GM23248 (cell line): ENCODE data around the gene MR1. TPM values are rescaled to one million over a fixed set of nuclear protein-coding genes. Genes with fewer than 3 reads are reported as not detected.
A peak's percentile ranks its signal among the peaks of the same experiment; 100 is the strongest.
"Not testable (repeated sequence)": the region's sequence is repeated elsewhere in the genome, so short reads cannot be mapped to it uniquely, and the experiment has no call there.

Experiments used
- DNase-seq: peaks from one replicate; pipeline ENCODE4 v3.0.0-alpha.2; 2015
- H2AFZ ChIP-seq: fragments of 200-600 bp; sonication (generic); 2 replicates; pipeline ENCODE4 v1.6.1; 2016; ENCODE audit warnings: antibody characterized with exemption
- H3F3A ChIP-seq: fragments of 200-600 bp; sonication (generic); 2 replicates; pipeline ENCODE4 v1.6.1; 2016; ENCODE audit warnings: mild to moderate bottlenecking, antibody characterized with exemption, mixed run types; ENCODE audit not compliant: insufficient read depth
- H3K27ac ChIP-seq: fragments of 200-600 bp; sonication (generic); 2 replicates; pipeline ENCODE4 v1.5.1; 2016; ENCODE audit warnings: mild to moderate bottlenecking
- H3K27me3 ChIP-seq: fragments of 200-600 bp; sonication (generic); replicated peaks from 2 replicates; pipeline ENCODE4 v1.6.1; 2016; ENCODE audit warnings: mild to moderate bottlenecking; ENCODE audit not compliant: insufficient read depth
- H3K36me3 ChIP-seq: fragments of 200-600 bp; sonication (generic); 2 replicates; pipeline ENCODE4 v1.6.1; 2016; ENCODE audit warnings: low read depth, mild to moderate bottlenecking
- H3K4me1 ChIP-seq: fragments of 200-600 bp; sonication (generic); 2 replicates; pipeline ENCODE4 v1.6.1; 2016; ENCODE audit warnings: mild to moderate bottlenecking; ENCODE audit not compliant: insufficient read depth
- H3K4me2 ChIP-seq: fragments of 200-600 bp; sonication (generic); one replicate; pipeline ENCODE4 v1.6.1; 2016; ENCODE audit warnings: mild to moderate bottlenecking; ENCODE audit not compliant: unreplicated experiment
- H3K4me3 ChIP-seq: fragments of 200-600 bp; sonication (generic); 2 replicates; pipeline ENCODE4 v1.5.1; 2016; ENCODE audit warnings: mild to moderate bottlenecking
- H3K79me2 ChIP-seq: fragments of 200-600 bp; sonication (generic); 2 replicates; pipeline ENCODE4 v1.6.1; 2016; ENCODE audit warnings: mild to moderate bottlenecking; ENCODE audit not compliant: insufficient read depth
- H3K9ac ChIP-seq: fragments of 200-600 bp; sonication (generic); 2 replicates; pipeline ENCODE4 v1.6.1; 2016; ENCODE audit warnings: mild to moderate bottlenecking
- H3K9me2 ChIP-seq: fragments of 200-600 bp; sonication (generic); 2 replicates; pipeline ENCODE4 v1.6.1; 2016; ENCODE audit warnings: mixed run types, mild to moderate bottlenecking, moderate library complexity; ENCODE audit not compliant: insufficient read depth
- H3K9me3 ChIP-seq: fragments of 200-600 bp; sonication (generic); one replicate; pipeline ENCODE4 v1.6.1; 2017; ENCODE audit warnings: low read depth
- H4K20me1 ChIP-seq: fragments of 200-600 bp; sonication (generic); 2 replicates; pipeline ENCODE4 v1.6.0; 2016; ENCODE audit not compliant: insufficient read depth
- EZH2 ChIP-seq: fragments of 200-600 bp; sonication (generic); IDR thresholded peaks from 2 replicates; pipeline ENCODE4 v1.6.1; 2018; ENCODE audit warnings: antibody characterized with exemption, mild to moderate bottlenecking; ENCODE audit not compliant: insufficient read depth, poor library complexity, severe bottlenecking
- EZH2phosphoT487 ChIP-seq: fragments of 200-600 bp; sonication (generic); IDR thresholded peaks from 2 replicates; pipeline ENCODE4 v1.6.1; 2018; ENCODE audit warnings: antibody characterized with exemption, moderate library complexity, mild to moderate bottlenecking, low read depth; ENCODE audit not compliant: insufficient read depth
- WGBS, 2 experiments: methylation state at CpG; one replicate each; pipeline ENCODE4 v1.1.6; 2015 to 2017; ENCODE audit warnings: low lambda C conversion rate in 2 of 2, low coverage in 1 of 2; ENCODE audit errors: missing lambda C conversion rate in 2 of 2; 5-methylcytosine and 5-hydroxymethylcytosine counted together
- in situ Hi-C: fragments of 300-500 bp; cut with MboI; formaldehyde crosslinking; loops from 2 replicates; pipeline ENCODE4 v1.15.0; 2020
- polyA plus RNA-seq: library from polyadenylated mRNA; unstranded; fragments of >200 nt; fragmentation: Nextera tagmentation; extraction: Ambion mirVana; gene quantifications from 2 replicates; pipeline ENCODE4 v1.2.1, GENCODE V29; 2016
- total RNA-seq: library from RNA; depleted of rRNA; stranded (reverse); fragments of >200 nt; shearing (Covaris generic); gene quantifications from 2 replicates; pipeline ENCODE4 v1.2.3, GENCODE V29; 2014

The MR1 gene
- total and polyA plus RNA-seq, 2 experiments from 2014 or later: 25.2 to 26.2 TPM

DNA sequence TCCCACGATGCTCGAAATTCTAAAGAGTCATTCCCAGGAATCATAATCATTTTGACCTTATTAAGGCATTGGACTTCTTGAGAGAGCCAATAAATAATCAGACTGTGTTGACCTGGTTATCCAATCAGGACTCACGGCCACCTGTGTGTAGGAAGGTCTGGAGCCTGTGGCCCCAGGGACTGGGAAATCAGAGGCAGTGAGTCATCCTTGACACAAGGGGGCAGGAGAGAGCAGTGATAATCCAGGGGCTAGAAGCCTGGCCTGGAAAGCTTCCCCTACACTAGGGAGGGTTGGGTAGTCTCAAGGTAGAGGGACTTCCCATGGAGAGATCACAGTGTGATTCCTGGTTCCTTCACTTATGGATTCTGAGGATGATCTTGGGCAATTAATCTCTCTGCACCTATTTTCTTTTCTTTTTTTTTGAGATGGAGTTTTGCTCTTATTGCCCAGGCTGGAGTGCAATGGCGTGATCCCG is 4.7 kb downstream of the MR1 start:
- peak; percentile 76 for DNase-seq
- H3K9ac ChIP-seq: no peak overlapping the region
- no peak overlapping the region for H3K4me3 ChIP-seq
- 71 to 79% methylated on average over 3 to 5 of the region's 5 CpGs for WGBS, 2 experiments
- H3K79me2 ChIP-seq: peaks cover 32% of the 10 kb centered on the region
- H3K9me3 ChIP-seq: no peaks in the 10 kb centered on the region
- H2AFZ ChIP-seq: no peak overlapping the region
- in situ Hi-C loops: no loop called here
- H4K20me1 ChIP-seq: no peaks in the 10 kb centered on the region
- no peaks in the 10 kb centered on the region for H3K27me3 ChIP-seq
- H3F3A ChIP-seq: peaks cover 5% of the 10 kb centered on the region; the same call in 1 of the 2 replicates
- H3K4me2 ChIP-seq: no peak overlapping the region
- no peaks in the 10 kb centered on the region for H3K9me2 ChIP-seq
- H3K36me3 ChIP-seq: no peaks in the 10 kb centered on the region
- peaks cover 7% of the 10 kb centered on the region for H3K4me1 ChIP-seq
- no peak overlapping the region for H3K27ac ChIP-seq
- TF ChIP-seq EZH2 (no peak), EZH2phosphoT487 (no peak)

DNA sequence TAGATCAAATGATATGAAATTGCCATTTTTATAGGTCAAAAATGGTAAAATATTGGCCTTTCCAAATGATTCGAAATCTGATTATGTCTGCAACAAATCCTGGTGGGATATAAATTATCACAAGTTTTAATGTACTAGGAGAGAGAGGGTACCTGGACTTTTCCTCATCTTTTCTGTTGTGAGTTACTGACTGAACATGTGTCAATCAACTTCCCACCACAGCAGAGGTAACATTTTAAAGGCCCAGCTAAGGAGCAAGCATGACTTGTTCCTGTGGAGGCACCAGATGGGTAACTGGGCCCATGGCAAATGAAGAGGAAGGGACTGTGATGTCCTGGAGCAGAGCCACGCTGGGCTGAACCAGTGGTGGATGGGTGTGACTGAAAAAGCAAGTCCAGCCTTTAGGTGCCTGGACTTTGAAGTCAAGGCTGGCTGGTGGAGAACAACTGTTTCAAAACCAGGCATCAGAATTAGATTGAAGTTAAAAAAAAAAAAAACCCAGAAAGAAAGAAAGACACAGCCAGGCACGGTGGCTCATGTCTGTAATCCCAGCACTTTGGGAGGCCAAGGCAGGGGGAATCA is 6.6 kb downstream of the MR1 start:
- WGBS, 2 experiments: 90 to 97% methylated on average over 3 of the region's 3 CpGs
- Histone ChIP-seq H3K9me3 (no peaks in the 10 kb centered on the region), H4K20me1 (no peaks in the 10 kb centered on the region), H3K4me1 (no peaks in the 10 kb centered on the region), H2AFZ (no peak overlapping the region), H3K27me3 (no peaks in the 10 kb centered on the region), H3F3A (peaks cover 4% of the 10 kb centered on the region; the same call in 1 of the 2 replicates), H3K9me2 (no peaks in the 10 kb centered on the region), H3K36me3 (no peaks in the 10 kb centered on the region), H3K27ac (no peak overlapping the region), H3K4me2 (no peak overlapping the region), H3K9ac (no peak overlapping the region), H3K79me2 (peaks cover 20% of the 10 kb centered on the region), H3K4me3 (no peak overlapping the region)
- no peak for DNase-seq
- no peak for TF ChIP-seq EZH2
- no peak for TF ChIP-seq EZH2phosphoT487
- in situ Hi-C loops: loop anchor here (10.0 kb wide), 1 partner anchor 104 kb away; no protein-coding TSS in a partner anchor

DNA sequence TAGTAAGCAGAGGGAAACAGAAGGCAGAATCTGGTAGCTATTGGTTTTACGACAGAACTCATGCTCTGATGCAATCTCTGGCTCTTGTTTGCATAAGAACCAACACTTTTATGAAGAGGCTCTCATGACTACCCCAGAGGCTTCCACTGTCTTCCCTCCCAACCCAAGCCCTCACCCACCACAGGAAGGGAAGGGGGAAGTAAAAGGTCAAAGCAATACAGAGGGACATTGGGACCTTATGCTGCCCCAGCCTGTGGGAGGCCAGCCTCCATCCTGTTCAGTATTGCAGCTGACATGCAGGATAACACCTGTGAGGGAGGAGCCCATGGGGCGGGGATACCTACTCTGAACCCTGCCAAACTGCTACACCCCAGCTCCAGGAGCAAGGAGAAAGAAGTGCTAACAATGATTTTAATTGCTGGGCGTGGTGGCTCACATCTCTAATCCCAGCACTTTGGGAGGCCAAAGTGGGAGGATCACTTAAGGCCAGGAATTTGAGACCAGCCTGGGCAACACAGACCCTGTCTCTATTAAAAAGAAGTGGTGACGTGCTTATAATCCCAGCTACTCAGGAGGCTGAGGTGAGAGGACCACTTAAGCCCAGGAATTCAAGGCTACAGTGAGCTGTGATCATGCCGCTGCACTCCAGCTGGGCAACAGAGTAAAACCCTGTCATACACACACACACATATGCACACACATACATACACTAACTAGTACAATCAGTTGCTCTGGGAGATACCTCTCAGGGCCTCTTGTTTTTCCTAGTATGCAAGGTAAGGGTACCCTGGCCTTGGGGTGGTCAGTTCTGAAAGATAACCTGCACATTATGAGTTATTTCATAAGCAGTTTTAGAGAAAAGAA is 9.5 kb downstream of the MR1 start:
- 83 to 91% methylated on average over 5 of the region's 5 CpGs for WGBS, 2 experiments
- DNase-seq: peak; percentile 30
- Histone ChIP-seq H3K9me3 (no peaks in the 10 kb centered on the region), H3K4me1 (no peaks in the 10 kb centered on the region), H3K36me3 (no peaks in the 10 kb centered on the region), H3K9ac (no peak overlapping the region), H3K79me2 (0 out of 2 replicates have a peak, but pooled peaks cover 3% of the 10 kb centered on the region), H3K4me2 (no peak overlapping the region), H4K20me1 (no peaks in the 10 kb centered on the region), H3K9me2 (no peaks in the 10 kb centered on the region), H2AFZ (no peak overlapping the region), H3F3A (peaks cover 4% of the 10 kb centered on the region; the same call in 1 of the 2 replicates), H3K27me3 (no peaks in the 10 kb centered on the region), H3K4me3 (no peak overlapping the region), H3K27ac (no peak overlapping the region)
- no peak for TF ChIP-seq EZH2phosphoT487
- TF ChIP-seq EZH2: no peak
- in situ Hi-C loops: loop anchor here (10.0 kb wide), 1 partner anchor 102 kb away; no protein-coding TSS in a partner anchor

DNA sequence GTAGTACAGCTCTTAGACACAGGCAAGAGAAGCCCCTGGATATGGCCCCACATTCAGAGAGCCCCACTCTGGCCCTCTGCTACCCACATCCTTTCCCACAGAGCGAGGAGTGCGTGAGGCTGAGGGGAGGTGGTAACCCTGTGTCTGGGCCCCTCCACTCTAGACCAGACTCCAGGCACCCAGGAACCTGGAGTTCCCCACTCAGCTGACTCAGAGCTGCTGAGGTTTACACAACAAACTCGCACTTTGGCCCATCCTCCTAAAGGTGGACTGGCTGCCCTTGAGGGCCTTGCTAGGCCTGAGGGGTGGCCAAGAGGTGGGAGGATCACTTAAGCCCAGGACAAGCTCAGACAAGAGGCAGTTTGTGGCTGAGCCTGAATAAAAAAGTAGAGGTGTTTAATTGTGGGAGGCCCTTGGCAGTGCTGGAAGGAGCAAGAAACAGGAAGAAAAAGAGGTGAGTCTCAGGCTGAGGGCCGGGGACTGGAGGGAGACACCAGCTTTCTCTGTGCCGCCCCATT is 10.7 kb downstream of the MR1 start:
- Histone ChIP-seq H2AFZ (no peak overlapping the region), H3K9me3 (no peaks in the 10 kb centered on the region), H3F3A (peaks cover 4% of the 10 kb centered on the region; the same call in 1 of the 2 replicates), H3K9ac (no peak overlapping the region), H3K27ac (no peak overlapping the region), H3K27me3 (no peaks in the 10 kb centered on the region), H3K4me3 (no peak overlapping the region), H4K20me1 (no peaks in the 10 kb centered on the region), H3K4me1 (no peaks in the 10 kb centered on the region), H3K36me3 (no peaks in the 10 kb centered on the region), H3K4me2 (no peak overlapping the region), H3K9me2 (no peaks in the 10 kb centered on the region), H3K79me2 (no peaks in the 10 kb centered on the region)
- TF ChIP-seq EZH2 (no peak), EZH2phosphoT487 (no peak)
- DNase-seq: no peak
- 91 to 97% methylated on average over 5 of the region's 5 CpGs for WGBS, 2 experiments
- in situ Hi-C loops: loop anchor here (10.0 kb wide), 1 partner anchor 100 kb away; no protein-coding TSS in a partner anchor

DNA sequence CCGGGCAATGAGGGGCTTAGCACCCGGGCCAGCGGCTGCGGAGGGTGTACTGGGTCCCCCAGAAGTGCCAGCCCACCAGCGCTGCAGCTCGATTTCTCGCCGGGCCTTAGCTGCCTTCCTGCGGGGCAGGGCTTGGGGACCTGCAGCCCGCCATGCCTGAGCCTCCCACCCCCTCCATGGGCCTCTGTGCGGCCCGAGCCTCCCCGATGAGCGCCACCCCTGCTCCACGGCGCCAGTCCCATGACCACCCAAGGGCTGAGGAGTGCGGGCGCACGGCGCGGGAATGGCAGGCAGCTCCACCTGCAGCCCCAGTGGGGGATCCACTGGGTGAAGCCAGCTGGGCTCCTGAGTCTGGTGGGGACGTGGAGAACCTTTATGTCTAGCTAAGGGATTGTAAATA is 12.2 kb downstream of the MR1 start:
- WGBS, 2 experiments: 95 to 99% methylated on average over 10 of the region's 22 CpGs
- H3K4me3 ChIP-seq, H3K36me3 ChIP-seq, H3K9ac ChIP-seq, H3K27ac ChIP-seq, H3K79me2 ChIP-seq, H3F3A ChIP-seq, H3K4me2 ChIP-seq, H2AFZ ChIP-seq, H3K9me3 ChIP-seq, DNase-seq, H3K9me2 ChIP-seq, H4K20me1 ChIP-seq, H3K27me3 ChIP-seq, H3K4me1 ChIP-seq: not testable (repeated sequence)
- in situ Hi-C loops: loop anchor here (10.0 kb wide), 1 partner anchor 99 kb away; no protein-coding TSS in a partner anchor
